ENCODE measurements around the gene CEND1.
"Not testable (repeated sequence)": the region's sequence is repeated elsewhere in the genome, so short reads cannot be mapped to it uniquely, and the experiment has no call there.

CEND1 gene

DNA sequence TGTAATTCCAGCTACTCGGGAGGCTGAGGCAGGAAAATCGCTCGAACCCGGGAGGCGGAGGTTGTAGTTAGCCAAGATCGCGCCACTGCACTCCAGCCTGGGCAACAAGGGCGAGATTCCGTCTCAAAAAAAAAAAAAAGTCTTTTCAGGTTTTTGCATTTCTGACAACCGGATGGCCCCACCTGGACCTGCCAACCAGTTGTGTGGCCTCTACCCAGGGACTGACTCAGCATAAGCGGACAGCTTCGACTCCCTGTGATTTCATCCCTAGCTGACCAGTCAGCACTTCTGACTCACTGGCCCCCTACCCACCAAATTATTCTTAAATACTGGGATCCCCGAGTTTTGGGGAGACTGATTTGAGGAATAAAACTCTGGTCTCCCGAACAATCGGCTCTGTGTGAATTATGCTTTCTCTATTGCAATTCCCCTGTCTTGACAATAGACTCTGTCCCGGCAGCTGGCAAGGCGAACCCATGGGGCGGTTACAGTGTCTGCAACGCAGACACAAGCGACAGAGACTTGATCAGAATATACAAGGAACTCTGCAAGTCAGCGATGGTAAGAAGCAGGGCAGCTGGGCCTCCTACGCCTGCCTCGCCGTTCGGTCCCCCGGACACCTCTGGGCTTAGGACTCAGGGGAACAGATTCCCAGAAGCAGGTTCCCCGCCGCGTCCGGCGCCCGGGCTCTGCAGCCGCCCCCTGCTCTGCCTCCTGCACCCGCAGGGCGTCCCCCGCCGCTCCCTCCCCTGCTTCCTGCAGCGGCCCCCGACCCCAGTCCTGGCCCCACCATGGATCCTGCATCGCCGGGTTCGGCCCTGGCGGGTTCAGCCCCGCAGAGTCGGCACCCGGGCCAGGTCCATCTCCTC is 43.4 kb downstream of the CEND1 start:
- Histone ChIP-seq H3K27ac (peak overlapping the region in 19 of 21 experiments; percentile 17 to 93 (median 84)), H3K4me3 (peak overlapping the region; percentile 81 to 98 (median 96))

DNA sequence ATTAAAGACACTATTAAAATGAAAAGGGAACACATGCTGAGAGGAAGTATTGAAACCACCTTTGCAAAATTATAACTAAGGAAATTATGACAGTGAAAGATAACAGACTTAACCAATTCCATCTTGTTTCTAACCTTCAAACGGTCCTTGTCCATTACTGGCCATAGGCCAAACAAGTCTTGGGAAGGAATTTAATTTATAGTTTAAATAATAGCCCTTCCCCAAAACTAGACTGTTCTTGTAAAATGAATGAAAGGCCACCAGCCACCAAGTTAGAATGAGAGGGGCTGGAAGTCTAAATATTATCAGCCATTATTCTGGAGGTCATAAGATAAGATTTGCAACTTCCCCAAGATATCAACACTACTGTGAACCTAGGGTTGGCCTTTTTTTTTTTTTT is 44.5 kb downstream of the CEND1 start:
- no peak overlapping the region for H3K27ac ChIP-seq

DNA sequence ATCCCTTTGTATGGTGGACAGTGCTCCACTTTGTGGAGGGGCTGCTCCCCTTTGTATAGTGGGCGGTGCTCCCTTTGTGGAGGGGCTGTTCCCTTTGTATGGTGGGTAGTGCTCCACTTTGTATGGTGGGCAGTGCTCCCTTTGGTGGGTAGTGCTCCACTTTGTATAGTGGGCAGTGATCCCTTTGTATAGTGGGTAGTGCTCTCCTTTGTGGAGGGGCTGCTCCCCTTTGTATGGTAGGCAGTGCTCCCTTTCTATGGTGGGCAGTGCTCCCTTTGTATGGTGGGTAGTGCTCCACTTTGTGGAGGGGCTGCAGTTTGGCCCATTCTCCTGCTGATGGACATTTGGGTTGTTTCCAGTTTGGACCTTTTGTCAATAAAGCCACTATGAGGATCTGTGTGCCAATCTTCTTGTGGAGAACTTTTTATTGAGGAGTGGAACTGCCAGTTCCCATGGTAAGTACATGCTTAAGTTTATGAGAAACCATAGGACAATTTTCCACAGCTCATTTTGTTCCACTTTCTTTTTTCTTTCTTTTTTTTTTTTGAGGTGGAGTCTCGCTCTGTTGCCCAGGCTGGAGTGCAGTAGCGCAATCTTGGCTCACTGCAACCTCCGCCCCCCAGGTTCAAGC is 47.2 kb downstream of the CEND1 start:
- no peak overlapping the region for H3K27ac ChIP-seq

More for the DNA sequence above, 44.5 kb downstream of the CEND1 start:
- no peak overlapping the region for H3K4me3 ChIP-seq

DNA sequence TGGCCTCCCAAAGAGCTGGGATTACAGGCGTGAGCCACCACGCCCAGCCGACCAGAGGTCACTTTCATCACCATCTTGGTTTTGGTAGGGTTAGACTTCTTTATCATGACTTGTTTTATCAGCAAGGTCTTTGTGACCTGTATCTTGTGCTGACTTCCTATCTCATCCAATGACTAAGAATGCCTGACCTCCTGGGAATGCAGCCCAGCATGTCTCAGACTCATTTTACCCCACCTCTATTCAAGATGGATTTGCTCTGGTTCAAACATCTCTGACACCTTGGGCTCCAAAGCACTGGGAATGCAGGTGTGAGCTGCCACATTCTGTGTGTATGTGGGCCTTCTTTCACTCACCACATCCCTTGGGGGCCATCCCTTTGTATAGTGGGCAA is 47.7 kb downstream of the CEND1 start:
- H3K4me3 ChIP-seq = no peak overlapping the region
- H3K27ac ChIP-seq = no peak overlapping the region

More for the DNA sequence above, 47.2 kb downstream of the CEND1 start:
- H3K4me3 ChIP-seq = no peak overlapping the region

DNA sequence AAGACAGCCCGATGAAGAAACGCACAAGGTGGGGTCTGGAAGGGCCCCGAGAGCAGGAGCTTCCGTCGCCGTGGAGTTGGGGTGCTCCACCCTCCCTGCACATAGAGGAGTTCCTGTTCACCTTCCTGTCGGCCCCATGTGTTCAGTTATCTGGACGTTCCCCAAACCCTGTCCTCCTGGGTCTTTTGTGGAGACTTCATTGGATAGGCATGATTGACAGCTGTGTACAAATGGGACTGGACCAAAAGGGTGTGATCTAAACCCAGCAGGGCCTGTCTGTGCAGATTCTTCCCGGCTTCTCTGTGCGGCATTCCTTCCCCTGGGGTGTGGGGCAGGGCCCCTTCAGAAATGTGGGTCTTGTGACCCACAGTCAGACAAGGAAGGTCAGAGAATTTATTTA is 52.0 kb downstream of the CEND1 start:
- not testable (repeated sequence) for H3K4me3 ChIP-seq

DNA sequence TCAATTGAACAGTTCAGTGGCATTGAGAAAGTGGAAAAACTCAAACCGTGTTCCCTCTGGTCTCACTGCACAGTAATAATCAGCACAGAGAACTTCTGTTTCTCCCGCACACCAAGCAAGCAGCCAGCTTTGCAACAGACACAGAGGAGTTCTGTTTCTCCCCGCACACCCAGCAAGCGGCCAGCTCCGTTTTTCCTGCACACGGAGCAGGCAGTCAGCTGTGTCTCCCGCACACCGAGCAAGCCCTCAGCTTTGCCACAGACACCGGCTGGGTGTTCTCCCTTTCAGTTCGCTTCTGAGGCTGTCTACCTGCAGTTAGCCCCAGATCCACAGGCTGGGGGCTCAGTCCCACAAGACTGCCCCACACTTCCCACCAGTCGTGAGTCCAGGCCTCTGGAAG is 52.5 kb downstream of the CEND1 start:
- Histone ChIP-seq H3K4me3 (no peak overlapping the region), H3K27ac (peak overlapping the region in 1 of 21 experiments; percentile 6)

More for the DNA sequence above, 52.0 kb downstream of the CEND1 start:
- not testable (repeated sequence) for H3K27ac ChIP-seq
